Osteoblast (primary cell): ENCODE data around the gene SARDH. TPM values are rescaled to one million over a fixed set of nuclear protein-coding genes. Genes with fewer than 3 reads are reported as not detected.

ENCODE experiments used
- DNase-seq: peaks from one replicate; pipeline ENCODE4 v3.0.0; 2011; ENCODE audit warnings: low spot score, mixed read lengths; ENCODE audit not compliant: insufficient read length; ENCODE audit errors: missing footprints
- H2AFZ ChIP-seq: 2 replicates; pipeline ENCODE4 v1.6.0; 2011; ENCODE audit warnings: mild to moderate bottlenecking, low read length
- H3K27ac ChIP-seq: 2 replicates; pipeline ENCODE4 v1.5.1; 2011; ENCODE audit warnings: mild to moderate bottlenecking, low read depth, low read length, moderate library complexity
- H3K27me3 ChIP-seq: 2 replicates; pipeline ENCODE4 v1.6.0; 2012; ENCODE audit warnings: mild to moderate bottlenecking, control low read depth, inconsistent platforms, low read length, moderate library complexity; ENCODE audit not compliant: insufficient read depth
- H3K36me3 ChIP-seq: 2 replicates; pipeline ENCODE4 v1.5.1; 2011; ENCODE audit warnings: mild to moderate bottlenecking, low read length, control low read depth, moderate library complexity; ENCODE audit not compliant: insufficient read depth
- H3K4me1 ChIP-seq: 2 replicates; pipeline ENCODE4 v1.5.1; 2011; ENCODE audit warnings: mild to moderate bottlenecking, low read length, control low read depth, moderate library complexity; ENCODE audit not compliant: insufficient read depth
- H3K4me2 ChIP-seq: 2 replicates; pipeline ENCODE4 v1.6.0; 2011; ENCODE audit warnings: mild to moderate bottlenecking, low read length; ENCODE audit not compliant: insufficient read depth
- H3K4me3 ChIP-seq: fragments of 200-600 bp; sonication (generic); 3 replicates; pipeline ENCODE4 v1.5.1; 2012; ENCODE audit warnings: mild to moderate bottlenecking, low read length, inconsistent platforms; ENCODE audit not compliant: insufficient read depth
- H3K79me2 ChIP-seq: 2 replicates; pipeline ENCODE4 v1.6.0; 2012; ENCODE audit warnings: mild to moderate bottlenecking, low read length, control low read depth, inconsistent platforms; ENCODE audit not compliant: insufficient read depth
- H3K9me3 ChIP-seq: 2 replicates; pipeline ENCODE4 v1.5.1; 2011; ENCODE audit warnings: low read depth, low read length, control low read depth
- H4K20me1 ChIP-seq: 2 replicates; pipeline ENCODE4 v1.6.0; 2012; ENCODE audit warnings: mild to moderate bottlenecking, low read length, control low read depth; ENCODE audit not compliant: insufficient read depth
- total RNA-seq: library from RNA; depleted of rRNA; stranded (reverse); fragments of >200 nt; gene quantifications from 2 replicates; pipeline ENCODE4 v1.2.3, GENCODE V29; 2012
- TF ChIP-seq, protein P1 (sequence below): IDR thresholded peaks from 2 replicates; pipeline ENCODE4 v1.5.1; 2011; ENCODE audit warnings: mild to moderate bottlenecking, low read depth, low read length, moderate library complexity; ENCODE audit errors: extremely low read depth

SARDH gene
- total RNA-seq, 1 donor = 5.4 TPM

- Histone ChIP-seq H3K4me2 (no peak overlapping the region), H3K27ac (no peak overlapping the region), H3K36me3 (no peaks in the 10 kb centered on the region), H4K20me1 (no peaks in the 10 kb centered on the region), H3K79me2 (no peaks in the 10 kb centered on the region), H3K9me3 (no peaks in the 10 kb centered on the region), H3K4me1 (peaks cover 10% of the 10 kb centered on the region), H2AFZ (no peak overlapping the region), H3K27me3 (peaks cover 6% of the 10 kb centered on the region), H3K4me3 (no peak overlapping the region)
- peak; percentile 50 for DNase-seq
- TF ChIP-seq, protein P1, sequence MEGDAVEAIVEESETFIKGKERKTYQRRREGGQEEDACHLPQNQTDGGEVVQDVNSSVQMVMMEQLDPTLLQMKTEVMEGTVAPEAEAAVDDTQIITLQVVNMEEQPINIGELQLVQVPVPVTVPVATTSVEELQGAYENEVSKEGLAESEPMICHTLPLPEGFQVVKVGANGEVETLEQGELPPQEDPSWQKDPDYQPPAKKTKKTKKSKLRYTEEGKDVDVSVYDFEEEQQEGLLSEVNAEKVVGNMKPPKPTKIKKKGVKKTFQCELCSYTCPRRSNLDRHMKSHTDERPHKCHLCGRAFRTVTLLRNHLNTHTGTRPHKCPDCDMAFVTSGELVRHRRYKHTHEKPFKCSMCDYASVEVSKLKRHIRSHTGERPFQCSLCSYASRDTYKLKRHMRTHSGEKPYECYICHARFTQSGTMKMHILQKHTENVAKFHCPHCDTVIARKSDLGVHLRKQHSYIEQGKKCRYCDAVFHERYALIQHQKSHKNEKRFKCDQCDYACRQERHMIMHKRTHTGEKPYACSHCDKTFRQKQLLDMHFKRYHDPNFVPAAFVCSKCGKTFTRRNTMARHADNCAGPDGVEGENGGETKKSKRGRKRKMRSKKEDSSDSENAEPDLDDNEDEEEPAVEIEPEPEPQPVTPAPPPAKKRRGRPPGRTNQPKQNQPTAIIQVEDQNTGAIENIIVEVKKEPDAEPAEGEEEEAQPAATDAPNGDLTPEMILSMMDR = no peak
These were observed 1.5 kb upstream of the SARDH start for GRCh38 chr9:133739408-133740280.

GRCh38 chr9:133738640-133739225 lies 581 bp upstream of the SARDH start:
- H3K27me3 ChIP-seq = no peaks in the 10 kb centered on the region
- peak overlapping the region; percentile 72 for H3K4me3 ChIP-seq
- no peaks in the 10 kb centered on the region for H4K20me1 ChIP-seq
- no peaks in the 10 kb centered on the region for H3K9me3 ChIP-seq
- peaks cover 10% of the 10 kb centered on the region for H3K4me1 ChIP-seq
- peak; percentile 74 for DNase-seq
- no peaks in the 10 kb centered on the region for H3K79me2 ChIP-seq
- no peak overlapping the region for H3K27ac ChIP-seq
- no peaks in the 10 kb centered on the region for H3K36me3 ChIP-seq
- H3K4me2 ChIP-seq = peak overlapping the region; percentile 83
- TF ChIP-seq, protein P1 = no peak
- H2AFZ ChIP-seq = peak overlapping the region; percentile 88

DNA sequence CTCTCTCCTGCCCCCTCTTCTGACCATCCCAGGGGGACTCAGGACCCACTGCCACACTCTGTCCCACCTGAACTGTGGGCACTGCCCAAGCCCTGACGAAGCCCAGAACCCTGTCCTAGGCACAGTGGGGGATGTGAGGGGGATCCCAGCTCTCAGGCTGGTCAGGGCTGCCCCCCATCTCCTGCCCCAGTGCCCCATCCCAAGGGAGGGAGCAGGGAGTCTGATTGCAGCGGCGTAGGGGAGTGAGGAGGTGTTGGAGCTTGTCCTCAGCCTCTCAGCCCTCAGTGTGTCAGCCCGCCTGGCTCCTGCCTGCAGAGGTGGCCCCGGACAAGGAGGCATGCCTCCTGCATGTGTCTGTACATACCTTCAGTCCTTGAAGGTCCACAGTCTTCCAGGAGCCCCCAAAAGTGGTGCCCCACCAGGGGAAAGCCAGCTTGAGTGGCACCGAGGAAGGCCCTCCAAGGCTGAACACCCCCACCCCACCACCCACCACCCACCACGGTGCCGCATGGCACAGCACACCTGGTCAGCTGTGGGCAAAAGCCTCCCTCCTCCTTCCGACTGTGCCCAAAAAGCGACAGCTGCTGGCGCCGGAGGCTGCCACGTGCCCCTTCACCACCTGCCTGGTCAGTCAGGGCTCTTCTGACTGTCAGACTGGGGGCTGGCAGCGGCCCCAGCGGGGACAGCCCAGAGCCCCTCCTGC lies 930 bp downstream of the SARDH start:
- H2AFZ ChIP-seq = peak overlapping the region; percentile 88
- H4K20me1 ChIP-seq = no peaks in the 10 kb centered on the region
- no peaks in the 10 kb centered on the region for H3K36me3 ChIP-seq
- TF ChIP-seq, protein P1 = no peak
- H3K4me3 ChIP-seq = peak overlapping the region; percentile 72
- peak overlapping the region; percentile 83 for H3K4me2 ChIP-seq
- H3K27me3 ChIP-seq = no peaks in the 10 kb centered on the region
- H3K4me1 ChIP-seq = peaks cover 10% of the 10 kb centered on the region
- H3K9me3 ChIP-seq = no peaks in the 10 kb centered on the region
- no peak overlapping the region for H3K27ac ChIP-seq
- peak; percentile 85 for DNase-seq
- H3K79me2 ChIP-seq = no peaks in the 10 kb centered on the region

- Histone ChIP-seq H2AFZ (no peak overlapping the region), H3K36me3 (no peaks in the 10 kb centered on the region)
These were observed 2.2 kb downstream of the SARDH start for GRCh38 chr9:133735931-133736330.

More at GRCh38 chr9:133735931-133736330, 2.2 kb downstream of the SARDH start:
- Histone ChIP-seq H3K9me3 (no peaks in the 10 kb centered on the region), H3K4me2 (no peak overlapping the region), H4K20me1 (no peaks in the 10 kb centered on the region), H3K79me2 (no peaks in the 10 kb centered on the region), H3K27ac (no peak overlapping the region), H3K4me1 (peaks cover 10% of the 10 kb centered on the region), H3K4me3 (no peak overlapping the region), H3K27me3 (no peaks in the 10 kb centered on the region)
- TF ChIP-seq, protein P1 = no peak
- no peak for DNase-seq
